Activated T-helper 1 cell treated with anti-CD3 and anti-CD28 coated beads, Interleukin-12 subunit alpha, Interleukin-12 subunit beta, Interleukin-2, Interleukin-4 antibody, amounts not matched to agents 30 ng/mL and 10 ng/mL and 1 ng/mL, durations not matched to agents 14 hours and 24 hours and 36 hours (primary cell): Measurements from ENCODE around the gene TSPAN15. TPM values are rescaled to one million over a fixed set of nuclear protein-coding genes. Genes with fewer than 3 reads are reported as not detected.

Experiments used
- DNase-seq: peaks from one replicate; pipeline ENCODE4 v3.0.0; 2021; ENCODE audit warnings: low spot score
- H3K27ac Mint-ChIP-seq: one replicate; pipeline ENCODE4 v1.8.0; 2021; ENCODE audit warnings: mild to moderate bottlenecking, mixed read lengths
- H3K27me3 Mint-ChIP-seq: one replicate; pipeline ENCODE4 v1.8.0; 2022; ENCODE audit warnings: mild to moderate bottlenecking, moderate library complexity, mixed read lengths; ENCODE audit not compliant: insufficient read depth
- H3K36me3 Mint-ChIP-seq: one replicate; pipeline ENCODE4 v1.8.0; 2021; ENCODE audit warnings: low read depth, mixed read lengths
- H3K4me1 Mint-ChIP-seq: one replicate; pipeline ENCODE4 v1.8.0; 2021; ENCODE audit warnings: low read depth, mixed read lengths
- H3K4me3 Mint-ChIP-seq: one replicate; pipeline ENCODE4 v1.8.0; 2021; ENCODE audit warnings: mild to moderate bottlenecking, moderate library complexity, mixed read lengths
- H3K9me3 Mint-ChIP-seq: one replicate; pipeline ENCODE4 v1.8.0; 2021; ENCODE audit warnings: mixed read lengths
- intact Hi-C: fragments of 100-400 bp; cut with micrococcal nuclease; formaldehyde crosslinking; loops from one replicate; pipeline ENCODE4 v1.15.1; 2024
- total RNA-seq: library from RNA; stranded (reverse); gene quantifications from 2 replicates; pipeline ENCODE4 v1.2.3, GENCODE V29; 2022

TSPAN15 gene
- total RNA-seq, 1 donor from 2014 or later: 1.6 TPM

- Mint-ChIP-seq H3K36me3 (no peaks in the 10 kb centered on the region), H3K9me3 (no peaks in the 10 kb centered on the region), H3K27ac (no peak overlapping the region), H3K27me3 (peaks cover 10% of the 10 kb centered on the region), H3K4me1 (peaks cover 42% of the 10 kb centered on the region), H3K4me3 (no peak overlapping the region)
- no peak for DNase-seq
- intact Hi-C loops: no loop called here
These were observed 16.9 kb downstream of the TSPAN15 start for GRCh38 chr10:69467928-69468750.

- no peaks in the 10 kb centered on the region for H3K9me3 Mint-ChIP-seq
- DNase-seq: no peak
- H3K4me1 Mint-ChIP-seq: peaks cover 39% of the 10 kb centered on the region
- peaks cover 10% of the 10 kb centered on the region for H3K27me3 Mint-ChIP-seq
- H3K36me3 Mint-ChIP-seq: no peaks in the 10 kb centered on the region
- no peak overlapping the region for H3K4me3 Mint-ChIP-seq
- intact Hi-C loops: no loop called here
- no peak overlapping the region for H3K27ac Mint-ChIP-seq
These were observed 17.5 kb downstream of the TSPAN15 start for GRCh38 chr10:69468751-69469089.

- Mint-ChIP-seq H3K36me3 (no peaks in the 10 kb centered on the region), H3K9me3 (no peaks in the 10 kb centered on the region), H3K4me1 (peaks cover 27% of the 10 kb centered on the region), H3K4me3 (no peak overlapping the region), H3K27me3 (peaks cover 10% of the 10 kb centered on the region), H3K27ac (no peak overlapping the region)
- no peak for DNase-seq
- intact Hi-C loops: no loop called here
These were observed 18.7 kb downstream of the TSPAN15 start for GRCh38 chr10:69469976-69470375.

GRCh38 chr10:69470463-69471384 is 19.5 kb downstream of the TSPAN15 start:
- Mint-ChIP-seq H3K9me3 (no peaks in the 10 kb centered on the region), H3K36me3 (no peaks in the 10 kb centered on the region), H3K27me3 (peaks cover 10% of the 10 kb centered on the region), H3K27ac (no peak overlapping the region), H3K4me1 (peaks cover 19% of the 10 kb centered on the region), H3K4me3 (no peak overlapping the region)
- intact Hi-C loops: no loop called here
- DNase-seq: no peak

- H3K27me3 Mint-ChIP-seq: peaks cover 10% of the 10 kb centered on the region
- no peak for DNase-seq
- intact Hi-C loops: no loop called here
- H3K36me3 Mint-ChIP-seq: no peaks in the 10 kb centered on the region
- no peak overlapping the region for H3K4me3 Mint-ChIP-seq
- H3K9me3 Mint-ChIP-seq: no peaks in the 10 kb centered on the region
- H3K4me1 Mint-ChIP-seq: peaks cover 6% of the 10 kb centered on the region
- no peak overlapping the region for H3K27ac Mint-ChIP-seq
These were observed 20.9 kb downstream of the TSPAN15 start for GRCh38 chr10:69472142-69472541.

- H3K4me3 Mint-ChIP-seq: no peak overlapping the region
- intact Hi-C loops: no loop called here
- peaks cover 10% of the 10 kb centered on the region for H3K27me3 Mint-ChIP-seq
- H3K36me3 Mint-ChIP-seq: no peaks in the 10 kb centered on the region
- no peak overlapping the region for H3K27ac Mint-ChIP-seq
- no peaks in the 10 kb centered on the region for H3K9me3 Mint-ChIP-seq
- H3K4me1 Mint-ChIP-seq: peaks cover 6% of the 10 kb centered on the region
- no peak for DNase-seq
These were observed 21.3 kb downstream of the TSPAN15 start for GRCh38 chr10:69472544-69472943.

GRCh38 chr10:69473304-69473990 is 22.2 kb downstream of the TSPAN15 start:
- intact Hi-C loops: no loop called here
- no peaks in the 10 kb centered on the region for H3K9me3 Mint-ChIP-seq

GRCh38 chr10:69474742-69475432 is 23.6 kb downstream of the TSPAN15 start:
- no peaks in the 10 kb centered on the region for H3K36me3 Mint-ChIP-seq
- no peak overlapping the region for H3K4me3 Mint-ChIP-seq
- H3K27ac Mint-ChIP-seq: no peak overlapping the region
- DNase-seq: no peak
- no peaks in the 10 kb centered on the region for H3K9me3 Mint-ChIP-seq
- H3K27me3 Mint-ChIP-seq: peaks cover 12% of the 10 kb centered on the region
- H3K4me1 Mint-ChIP-seq: no peaks in the 10 kb centered on the region
- intact Hi-C loops: no loop called here

More at GRCh38 chr10:69473304-69473990, 22.2 kb downstream of the TSPAN15 start:
- no peaks in the 10 kb centered on the region for H3K36me3 Mint-ChIP-seq
- no peak for DNase-seq
- peaks cover 12% of the 10 kb centered on the region for H3K27me3 Mint-ChIP-seq
- peaks cover 4% of the 10 kb centered on the region for H3K4me1 Mint-ChIP-seq
- no peak overlapping the region for H3K27ac Mint-ChIP-seq
- no peak overlapping the region for H3K4me3 Mint-ChIP-seq

- Mint-ChIP-seq H3K27me3 (peaks cover 7% of the 10 kb centered on the region), H3K9me3 (no peaks in the 10 kb centered on the region), H3K4me3 (no peak overlapping the region), H3K36me3 (no peaks in the 10 kb centered on the region), H3K4me1 (no peaks in the 10 kb centered on the region), H3K27ac (no peak overlapping the region)
- intact Hi-C loops: no loop called here
- DNase-seq: no peak
These were observed 24.2 kb downstream of the TSPAN15 start for GRCh38 chr10:69475433-69475830.

GRCh38 chr10:69477968-69478597 is 26.8 kb downstream of the TSPAN15 start:
- intact Hi-C loops: no loop called here
- Mint-ChIP-seq H3K9me3 (no peaks in the 10 kb centered on the region), H3K4me1 (no peaks in the 10 kb centered on the region), H3K27me3 (peaks cover 7% of the 10 kb centered on the region), H3K36me3 (no peaks in the 10 kb centered on the region), H3K4me3 (no peak overlapping the region), H3K27ac (no peak overlapping the region)
- DNase-seq: no peak

GRCh38 chr10:69479240-69480067 is 28.2 kb downstream of the TSPAN15 start:
- no peak for DNase-seq
- Mint-ChIP-seq H3K4me3 (no peak overlapping the region), H3K27ac (no peak overlapping the region), H3K27me3 (peaks cover 7% of the 10 kb centered on the region), H3K4me1 (no peaks in the 10 kb centered on the region), H3K36me3 (no peaks in the 10 kb centered on the region), H3K9me3 (no peaks in the 10 kb centered on the region)
- intact Hi-C loops: no loop called here
